NOMO-1 treated with DMSO at 0.1 percent for 48 hours (cell line): Measurements from ENCODE around the gene C17orf58.
A peak's percentile ranks its signal among the peaks of the same experiment; 100 is the strongest.
"Not testable (repeated sequence)": the region's sequence is repeated elsewhere in the genome, so short reads cannot be mapped to it uniquely, and the experiment has no call there.

Experiments used
- DNase-seq: peaks from one replicate; lab custom pipeline; 2025; ENCODE audit not compliant: unreplicated experiment; lab: John Stamatoyannopoulos, UW

C17orf58 gene

DNA sequence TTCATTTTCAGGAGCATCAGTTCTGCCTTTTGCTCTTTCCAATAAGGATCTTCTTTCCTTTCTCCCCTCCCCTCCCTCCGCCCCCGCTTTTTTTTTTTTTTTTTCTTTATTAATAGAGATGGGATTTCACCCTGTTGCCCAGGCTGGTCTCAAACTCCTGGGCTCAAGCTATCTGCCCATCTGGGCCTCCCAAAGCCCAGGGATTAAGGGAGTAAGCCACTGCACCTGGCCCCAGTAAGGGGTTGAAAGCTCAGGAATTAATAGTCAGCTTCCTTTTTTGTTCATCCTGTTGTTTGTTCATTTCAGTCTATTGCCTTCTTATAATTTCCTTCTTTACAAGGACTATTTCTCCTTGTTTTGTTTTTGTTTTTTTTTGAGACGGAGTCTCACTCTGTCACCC lies 7.9 kb upstream of the C17orf58 start:
- no peak for DNase-seq

GRCh38 chr17:67999291-67999911 lies 3.1 kb upstream of the C17orf58 start:
- DNase-seq, result no peak

GRCh38 chr17:67998466-67998865 lies 2.2 kb upstream of the C17orf58 start:
- DNase-seq, result no peak

- no peak for DNase-seq
Observed at GRCh38 chr17:67995570-67996263, 552 bp downstream of the C17orf58 start.

- DNase-seq, result no peak
Observed at GRCh38 chr17:67994817-67995569, 1.3 kb downstream of the C17orf58 start.

GRCh38 chr17:67993998-67994361 lies 2.3 kb downstream of the C17orf58 start:
- peak; percentile 37 for DNase-seq

GRCh38 chr17:67993153-67993997 lies 2.9 kb downstream of the C17orf58 start:
- DNase-seq, result peak; percentile 69

GRCh38 chr17:67992548-67993152 lies 3.6 kb downstream of the C17orf58 start:
- no peak for DNase-seq

DNA sequence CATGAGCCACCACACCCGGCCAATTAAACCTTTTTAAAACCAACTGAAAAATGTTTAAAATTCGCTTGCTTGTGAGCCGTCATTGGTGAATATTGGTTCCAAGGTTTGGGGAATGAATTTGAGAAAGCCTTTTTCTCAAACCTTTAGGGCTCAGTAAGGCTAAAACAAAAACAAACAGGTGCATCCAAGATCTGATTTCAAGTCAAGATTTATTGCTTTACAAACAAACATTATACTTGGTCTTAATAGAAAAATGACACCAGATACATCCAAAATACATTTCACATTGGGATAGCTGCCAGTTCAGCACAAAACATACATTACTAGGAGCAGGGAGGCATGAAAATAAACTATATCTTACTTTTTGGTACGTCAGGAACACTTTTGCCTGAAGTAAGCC lies 5.4 kb downstream of the C17orf58 start:
- DNase-seq, result no peak

DNA sequence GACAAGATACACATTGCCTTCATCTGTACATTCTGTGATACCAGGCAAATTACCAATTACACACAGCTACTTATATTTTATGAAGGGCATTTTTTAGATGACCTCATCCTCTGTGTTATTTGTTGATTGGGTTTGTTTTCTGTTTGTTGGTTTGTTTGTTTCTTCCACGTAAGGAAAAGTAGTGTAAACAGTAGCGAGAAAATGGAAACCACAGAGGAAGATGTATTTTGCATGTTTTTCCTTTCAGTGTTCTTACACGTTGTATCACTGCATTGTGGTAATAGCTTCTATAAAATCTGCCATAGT lies 12.9 kb downstream of the C17orf58 start:
- no peak for DNase-seq

DNA sequence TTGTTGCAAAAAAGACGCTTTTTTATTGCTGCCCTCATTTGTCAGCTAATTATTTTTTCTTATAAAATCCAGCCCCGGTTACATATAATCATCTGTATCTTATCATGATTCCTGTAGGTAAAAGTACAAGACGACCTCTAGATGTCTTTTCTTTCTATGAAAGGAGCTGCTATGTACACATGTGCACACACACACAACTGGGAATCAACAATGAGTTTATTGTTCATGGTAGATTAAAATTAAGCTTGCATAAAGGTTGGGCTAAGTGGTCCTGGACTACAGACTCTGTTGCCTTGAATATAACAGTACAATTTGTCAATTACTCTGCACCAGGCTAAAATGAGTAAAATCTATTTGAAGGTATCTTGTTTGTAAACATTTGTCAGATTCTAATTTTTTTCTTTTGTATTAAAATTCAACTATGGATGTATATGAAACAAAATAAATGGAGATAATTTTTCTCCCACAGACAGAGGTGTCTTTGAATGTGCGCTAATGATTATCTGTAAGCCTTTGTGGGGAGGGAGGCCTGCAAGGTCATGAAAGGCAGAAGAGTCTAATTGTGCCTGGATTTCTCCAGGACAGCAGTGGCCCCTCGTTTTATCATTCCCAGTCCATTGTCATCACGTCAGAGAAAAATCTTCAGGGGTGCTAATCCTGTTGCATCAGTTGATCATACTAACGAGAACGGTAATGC lies 13.4 kb downstream of the C17orf58 start:
- DNase-seq, result no peak

DNA sequence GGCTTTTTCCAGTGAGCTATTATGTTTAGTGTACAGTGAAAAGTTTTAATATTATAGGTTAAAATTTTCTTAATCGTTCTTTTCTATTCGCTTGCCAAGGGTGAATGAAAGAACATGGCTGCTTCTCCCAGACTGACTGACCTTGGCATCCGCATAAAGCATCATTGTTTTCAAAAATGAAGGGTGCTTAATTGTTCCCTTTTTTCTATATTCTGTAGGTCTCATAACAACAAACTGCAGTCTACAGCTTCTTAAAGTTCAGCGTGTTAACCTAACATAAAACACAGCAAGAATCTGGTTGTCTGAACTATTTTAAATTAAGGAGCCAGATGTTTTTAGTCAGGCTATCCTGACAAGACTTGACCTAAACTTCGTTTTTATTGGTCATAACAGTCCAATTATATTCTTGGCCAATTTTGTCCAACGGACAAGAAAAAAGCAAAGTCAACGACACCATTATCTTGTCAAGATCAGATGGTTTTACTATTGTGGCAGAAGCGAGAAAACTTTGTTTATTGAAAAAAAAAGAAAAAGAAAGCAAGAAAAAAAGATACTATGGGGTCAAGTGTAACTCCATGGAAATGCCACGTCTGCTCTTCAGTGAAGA lies 14.1 kb downstream of the C17orf58 start:
- DNase-seq, result no peak

GRCh38 chr17:67980883-67981282 lies 15.4 kb downstream of the C17orf58 start:
- not testable (repeated sequence) for DNase-seq

DNA sequence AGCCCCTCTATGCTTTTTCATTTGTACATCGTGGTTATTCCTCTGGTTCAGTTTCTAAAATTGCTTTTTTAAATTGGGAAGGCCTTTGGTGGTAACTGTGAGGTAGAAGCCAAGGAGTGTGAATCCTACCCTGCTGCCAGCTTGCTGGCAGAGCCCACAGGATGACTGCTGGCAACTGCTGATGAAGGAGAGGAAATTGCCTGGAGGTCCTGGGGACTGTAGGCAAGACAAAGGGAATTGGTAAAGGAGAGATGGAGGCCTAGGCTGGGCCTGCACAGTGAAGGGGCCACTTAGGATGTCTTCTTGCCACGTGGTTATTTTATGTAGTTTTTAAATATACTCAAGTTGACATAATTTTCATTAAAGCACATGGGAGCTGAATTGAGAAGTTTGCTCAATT lies 15.8 kb downstream of the C17orf58 start:
- no peak for DNase-seq

GRCh38 chr17:67976306-67976705 lies 20.0 kb downstream of the C17orf58 start:
- not testable (repeated sequence) for DNase-seq

DNA sequence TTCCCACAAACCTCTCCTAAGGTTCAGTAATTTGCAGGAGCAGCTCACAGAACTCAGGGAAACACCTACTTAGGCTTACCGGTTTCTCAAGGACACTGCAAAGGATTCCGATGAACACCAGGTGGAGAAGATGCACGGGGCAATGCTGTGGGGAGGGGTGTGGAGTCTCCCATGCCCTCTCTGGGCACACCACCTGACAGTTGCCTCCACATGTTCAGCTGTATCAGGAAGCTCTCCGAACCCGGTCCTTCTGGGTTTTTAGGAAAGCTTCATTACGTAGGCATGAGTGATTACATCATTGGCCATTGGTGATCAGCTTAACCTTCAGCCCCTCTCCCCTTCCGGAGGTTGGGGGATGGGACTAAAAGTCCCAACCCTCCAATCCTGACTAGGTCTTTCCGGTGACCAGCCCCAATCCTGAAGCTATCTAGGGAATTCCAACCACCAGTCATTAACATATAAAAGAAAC lies 21.6 kb downstream of the C17orf58 start:
- DNase-seq, result no peak

DNA sequence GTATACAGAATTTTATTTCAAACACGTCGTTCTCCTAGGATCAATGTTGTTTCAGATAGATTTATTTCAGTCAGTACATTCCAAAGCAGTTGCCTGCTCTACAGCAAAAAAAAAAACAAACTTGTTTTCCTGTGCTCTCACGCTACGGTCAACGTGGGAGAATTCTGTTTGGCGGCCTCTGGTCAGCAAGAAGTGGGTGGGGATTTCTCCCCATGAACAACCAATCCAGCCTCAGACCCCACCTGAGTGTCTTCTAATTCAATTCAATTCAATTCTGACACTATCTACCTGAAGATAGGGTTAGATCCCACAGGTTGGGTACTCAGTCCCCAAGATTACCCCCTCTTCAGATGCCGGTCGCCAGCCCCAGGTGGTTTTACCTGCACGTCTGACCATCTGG lies 22.1 kb downstream of the C17orf58 start:
- DNase-seq, result no peak

GRCh38 chr17:67970783-67971182 lies 25.5 kb downstream of the C17orf58 start:
- DNase-seq, result no peak

DNA sequence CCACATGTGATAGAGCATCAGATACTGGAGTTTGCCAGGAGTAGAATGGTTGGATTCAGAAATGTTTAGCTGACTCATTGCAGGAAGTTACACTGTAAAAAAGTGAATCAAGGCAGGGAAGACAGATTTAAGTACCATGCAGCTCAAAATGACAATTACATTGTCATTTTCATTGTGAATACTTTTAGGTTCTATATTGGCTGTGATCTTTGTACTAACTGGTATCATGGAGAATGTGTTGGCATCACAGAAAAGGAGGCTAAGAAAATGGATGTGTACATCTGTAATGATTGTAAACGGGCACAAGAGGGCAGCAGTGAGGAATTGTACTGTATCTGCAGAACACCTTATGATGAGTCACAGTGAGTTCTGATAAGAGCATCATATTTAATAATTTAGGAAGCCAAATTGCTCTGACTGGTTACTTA lies 33.1 kb downstream of the C17orf58 start:
- peak; percentile 56 for DNase-seq

- DNase-seq, result not testable (repeated sequence)
Observed at GRCh38 chr17:67962156-67962555, 34.1 kb downstream of the C17orf58 start.
